Measurements from ENCODE around the gene DNAH12. TPM values are rescaled to one million over a fixed set of nuclear protein-coding genes. Genes with fewer than 3 reads are reported as not detected.
"Not testable (repeated sequence)": the region's sequence is repeated elsewhere in the genome, so short reads cannot be mapped to it uniquely, and the experiment has no call there.

DNAH12 gene
- total RNA-seq, 4 donors from 2014 or later = 0.02 to 0.04 TPM; not detected in 2

- ATAC-seq (no peak), DNase-seq (no peak)
- no peak overlapping the region for H3K4me3 ChIP-seq
- in situ Hi-C loops (cut with MboI; ENCODE audit: low sequenced_read_pairs in 4 of 4) (no loop called here), intact Hi-C loops (cut with DNase I; ENCODE audit: low total_unique reads) (no loop called here)
- no peaks in the 10 kb centered on the region for H3K9me3 ChIP-seq
- TF ChIP-seq POLR2A (IDR thresholded peaks at IDR 0.05) (no peak), CTCF (IDR thresholded peaks at IDR 0.05 in 4 of 5, conservative IDR thresholded peaks at IDR 0.05 in 1 of 5) (no peak)
- no peak overlapping the region for H3K27ac ChIP-seq
- H3K4me1 ChIP-seq = no peaks in the 10 kb centered on the region
- H3K27me3 ChIP-seq = no peaks in the 10 kb centered on the region
- no peaks in the 10 kb centered on the region for H3K36me3 ChIP-seq
These were observed 208.7 kb downstream of the DNAH12 start for GRCh38 chr3:57335283-57335938.

GRCh38 chr3:57331078-57331610 lies 213.0 kb downstream of the DNAH12 start:
- Histone ChIP-seq H3K36me3 (no peaks in the 10 kb centered on the region), H3K4me3 (no peak overlapping the region), H3K9me3 (no peaks in the 10 kb centered on the region), H3K27ac (no peak overlapping the region), H3K27me3 (no peaks in the 10 kb centered on the region), H3K4me1 (no peaks in the 10 kb centered on the region)
- in situ Hi-C loops (cut with MboI; ENCODE audit: low sequenced_read_pairs in 4 of 4) (no loop called here), intact Hi-C loops (cut with DNase I; ENCODE audit: low total_unique reads) (no loop called here)
- ATAC-seq = no peak
- no peak for DNase-seq
- TF ChIP-seq CTCF (IDR thresholded peaks at IDR 0.05 in 4 of 5, conservative IDR thresholded peaks at IDR 0.05 in 1 of 5) (no peak), POLR2A (IDR thresholded peaks at IDR 0.05) (no peak)

- in situ Hi-C loops (cut with MboI; ENCODE audit: low sequenced_read_pairs in 4 of 4); intact Hi-C loops (cut with DNase I; ENCODE audit: low total_unique reads); H3K27ac ChIP-seq; H3K36me3 ChIP-seq; ATAC-seq; H3K9me3 ChIP-seq; H3K4me3 ChIP-seq; H3K27me3 ChIP-seq; H3K4me1 ChIP-seq; DNase-seq: not testable (repeated sequence)
These were observed 217.6 kb downstream of the DNAH12 start for GRCh38 chr3:57326498-57326897.

- Histone ChIP-seq H3K4me3 (no peak overlapping the region), H3K9me3 (peaks cover 0 to 4% (median 0%) of the 10 kb centered on the region in 3 donors), H3K36me3 (no peaks in the 10 kb centered on the region), H3K27me3 (no peaks in the 10 kb centered on the region), H3K27ac (no peak overlapping the region), H3K4me1 (no peaks in the 10 kb centered on the region)
- intact Hi-C loops (cut with DNase I; ENCODE audit: low total_unique reads) (no loop called here), in situ Hi-C loops (cut with MboI; ENCODE audit: low sequenced_read_pairs in 4 of 4) (no loop called here)
- no peak for TF ChIP-seq CTCF (IDR thresholded peaks at IDR 0.05 in 4 of 5, conservative IDR thresholded peaks at IDR 0.05 in 1 of 5)
- TF ChIP-seq POLR2A (IDR thresholded peaks at IDR 0.05) = no peak
- DNase-seq (no peak), ATAC-seq (no peak)
These were observed 229.9 kb downstream of the DNAH12 start for GRCh38 chr3:57314204-57314603.

GRCh38 chr3:57309769-57310360 lies 234.3 kb downstream of the DNAH12 start:
- Histone ChIP-seq H3K9me3 (no peaks in the 10 kb centered on the region), H3K4me3 (no peak overlapping the region), H3K27me3 (no peaks in the 10 kb centered on the region), H3K27ac (no peak overlapping the region), H3K36me3 (no peaks in the 10 kb centered on the region), H3K4me1 (no peaks in the 10 kb centered on the region)
- intact Hi-C loops (cut with DNase I; ENCODE audit: low total_unique reads) (no loop called here), in situ Hi-C loops (cut with MboI; ENCODE audit: low sequenced_read_pairs in 4 of 4) (no loop called here)
- no peak for TF ChIP-seq CTCF (IDR thresholded peaks at IDR 0.05 in 4 of 5, conservative IDR thresholded peaks at IDR 0.05 in 1 of 5)
- DNase-seq (no peak), ATAC-seq (no peak)

GRCh38 chr3:57303520-57303919 lies 240.6 kb downstream of the DNAH12 start:
- H3K4me1 ChIP-seq; H3K4me3 ChIP-seq; H3K27ac ChIP-seq; H3K36me3 ChIP-seq; H3K9me3 ChIP-seq; DNase-seq; in situ Hi-C loops (cut with MboI; ENCODE audit: low sequenced_read_pairs in 4 of 4); intact Hi-C loops (cut with DNase I; ENCODE audit: low total_unique reads); H3K27me3 ChIP-seq; ATAC-seq: not testable (repeated sequence)
